Measurements from ENCODE around the gene PPARA. TPM values are rescaled to one million over a fixed set of nuclear protein-coding genes. Genes with fewer than 3 reads are reported as not detected.

The PPARA gene
- total and polyA plus RNA-seq, 2 donors (not counting 3 experiments of a cell fraction or from before 2014, with no cell fraction given), result 3.1 to 10.7 TPM

DNA sequence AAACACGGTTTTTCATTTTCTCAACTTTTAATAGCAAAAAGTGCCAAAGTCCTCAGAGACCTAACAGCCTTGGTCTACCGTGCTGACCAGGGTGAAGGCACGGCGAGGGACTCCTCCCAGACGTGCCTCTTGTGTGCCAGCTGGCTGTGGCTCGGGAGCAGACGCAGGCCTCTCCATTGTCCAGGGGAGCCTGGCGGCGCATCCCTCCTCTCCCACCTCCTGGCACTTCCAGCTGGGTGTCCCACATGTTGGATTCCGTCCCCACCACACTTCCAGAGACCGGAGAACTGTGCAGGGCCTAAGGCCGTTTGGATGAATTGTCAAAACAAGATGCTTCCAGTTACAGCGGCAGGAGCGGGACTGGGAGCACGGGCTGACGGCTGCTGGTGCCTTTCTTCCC, 88.2 kb downstream of the PPARA start:
- no peak for FAIRE-seq
- H3K27ac ChIP-seq (ENCODE audit: insufficient read depth, low read depth, low read length), result no peak overlapping the region
- CTCF ChIA-PET, result no interaction called here

More for the DNA sequence above, 88.2 kb downstream of the PPARA start:
- Histone ChIP-seq H3K4me2 (ENCODE audit: insufficient read depth, low read length) (no peak overlapping the region), H2AFZ (ENCODE audit: low read depth, low read length) (no peak overlapping the region), H4K20me1 (replicated peaks; ENCODE audit: control insufficient read depth, extremely low read depth, insufficient read depth, low read length) (no peaks in the 10 kb centered on the region), H3K36me3 (ENCODE audit: control insufficient read depth in 2 of 2, extremely low read depth in 1 of 2, insufficient read depth in 2 of 2, low read length in 2 of 2) (no peaks in the 10 kb centered on the region), H3K9me1 (replicated peaks; ENCODE audit: control insufficient read depth, extremely low read depth, insufficient read depth, low read length) (no peaks in the 10 kb centered on the region), H3K4me1 (ENCODE audit: control insufficient read depth, extremely low read depth, insufficient read depth, low read length) (no peaks in the 10 kb centered on the region), H3K9me3 (replicated peaks; ENCODE audit: control insufficient read depth, insufficient read depth, low read length) (no peaks in the 10 kb centered on the region), H3K27me3 (ENCODE audit: control insufficient read depth in 2 of 2, insufficient read depth in 2 of 2, low read length in 2 of 2) (no peaks in the 10 kb centered on the region), H3K79me2 (ENCODE audit: control insufficient read depth, insufficient read depth, low read length) (no peaks in the 10 kb centered on the region), H3K4me3 (replicated peaks in 1 of 3; ENCODE audit: insufficient read depth in 1 of 3, low read depth in 1 of 3, low read length in 3 of 3) (no peak overlapping the region), H3K9ac (replicated peaks; ENCODE audit: extremely low read depth, insufficient read depth, low read length) (no peak overlapping the region)
- dilution Hi-C loops (cut with MboI; ENCODE audit: extremely low pct_ligation_motif_present, low sequenced_read_pairs) (no loop called here), intact Hi-C loops (cut with micrococcal nuclease) (no loop called here)
- no peak for TF ChIP-seq POLR2AphosphoS5 (IDR thresholded peaks at IDR 0.05; ENCODE audit: insufficient read depth, low read depth, low read length)
- TF ChIP-seq, protein P1, sequence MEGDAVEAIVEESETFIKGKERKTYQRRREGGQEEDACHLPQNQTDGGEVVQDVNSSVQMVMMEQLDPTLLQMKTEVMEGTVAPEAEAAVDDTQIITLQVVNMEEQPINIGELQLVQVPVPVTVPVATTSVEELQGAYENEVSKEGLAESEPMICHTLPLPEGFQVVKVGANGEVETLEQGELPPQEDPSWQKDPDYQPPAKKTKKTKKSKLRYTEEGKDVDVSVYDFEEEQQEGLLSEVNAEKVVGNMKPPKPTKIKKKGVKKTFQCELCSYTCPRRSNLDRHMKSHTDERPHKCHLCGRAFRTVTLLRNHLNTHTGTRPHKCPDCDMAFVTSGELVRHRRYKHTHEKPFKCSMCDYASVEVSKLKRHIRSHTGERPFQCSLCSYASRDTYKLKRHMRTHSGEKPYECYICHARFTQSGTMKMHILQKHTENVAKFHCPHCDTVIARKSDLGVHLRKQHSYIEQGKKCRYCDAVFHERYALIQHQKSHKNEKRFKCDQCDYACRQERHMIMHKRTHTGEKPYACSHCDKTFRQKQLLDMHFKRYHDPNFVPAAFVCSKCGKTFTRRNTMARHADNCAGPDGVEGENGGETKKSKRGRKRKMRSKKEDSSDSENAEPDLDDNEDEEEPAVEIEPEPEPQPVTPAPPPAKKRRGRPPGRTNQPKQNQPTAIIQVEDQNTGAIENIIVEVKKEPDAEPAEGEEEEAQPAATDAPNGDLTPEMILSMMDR (IDR thresholded peaks at IDR 0.05; ENCODE audit: extremely low read depth in 1 of 2, insufficient read depth in 1 of 2, low read depth in 1 of 2, low read length in 2 of 2), result no peak
- no peak for TF ChIP-seq EZH2 (IDR thresholded peaks at IDR 0.05; ENCODE audit: borderline replicate concordance, low read depth, low read length, severe bottlenecking)
- no peak for TF ChIP-seq POLR2A (IDR thresholded peaks at IDR 0.05; ENCODE audit: low read depth, low read length)
- no peak for TF ChIP-seq JUN (IDR thresholded peaks at IDR 0.05; ENCODE audit: borderline replicate concordance, insufficient read depth, insufficient read length, low read depth)
- no peak for TF ChIP-seq GATA2 (IDR thresholded peaks at IDR 0.05; ENCODE audit: insufficient read depth, insufficient read length, low read depth, low read length)
- TF ChIP-seq FOS (IDR thresholded peaks at IDR 0.05; ENCODE audit: borderline replicate concordance, insufficient read depth, low read length), result no peak
- TF ChIP-seq, protein P2, sequence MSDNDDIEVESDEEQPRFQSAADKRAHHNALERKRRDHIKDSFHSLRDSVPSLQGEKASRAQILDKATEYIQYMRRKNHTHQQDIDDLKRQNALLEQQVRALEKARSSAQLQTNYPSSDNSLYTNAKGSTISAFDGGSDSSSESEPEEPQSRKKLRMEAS (IDR thresholded peaks at IDR 0.05; ENCODE audit: insufficient read depth, insufficient read length), result no peak
- no peak for TF ChIP-seq MYC (IDR thresholded peaks at IDR 0.05; ENCODE audit: low read depth, low read length)
- DNase-seq (ENCODE audit: low read depth, low spot score), result no peak
- no TSS peak for BruUV-seq (replicated peaks)
- POLR2A ChIA-PET, result no interaction called here
